NCI-H82 treated with DMSO at 0.1 percent for 48 hours (cell line): Measurements from ENCODE around the gene PRRT3.
"Not testable (repeated sequence)": the region's sequence is repeated elsewhere in the genome, so short reads cannot be mapped to it uniquely, and the experiment has no call there.

ENCODE experiments used
- DNase-seq: peaks from one replicate; lab custom pipeline; 2025; ENCODE audit not compliant: unreplicated experiment; lab: John Stamatoyannopoulos, UW

The PRRT3 gene

GRCh38 chr3:9899289-9899791 is 52.9 kb downstream of the PRRT3 start:
- DNase-seq = no peak

- no peak for DNase-seq
Measured at GRCh38 chr3:9898467-9899241, 53.6 kb downstream of the PRRT3 start.

- DNase-seq = no peak
Measured at GRCh38 chr3:9897408-9898372, 54.5 kb downstream of the PRRT3 start.

GRCh38 chr3:9896755-9897407 is 55.3 kb downstream of the PRRT3 start:
- not testable (repeated sequence) for DNase-seq

DNA sequence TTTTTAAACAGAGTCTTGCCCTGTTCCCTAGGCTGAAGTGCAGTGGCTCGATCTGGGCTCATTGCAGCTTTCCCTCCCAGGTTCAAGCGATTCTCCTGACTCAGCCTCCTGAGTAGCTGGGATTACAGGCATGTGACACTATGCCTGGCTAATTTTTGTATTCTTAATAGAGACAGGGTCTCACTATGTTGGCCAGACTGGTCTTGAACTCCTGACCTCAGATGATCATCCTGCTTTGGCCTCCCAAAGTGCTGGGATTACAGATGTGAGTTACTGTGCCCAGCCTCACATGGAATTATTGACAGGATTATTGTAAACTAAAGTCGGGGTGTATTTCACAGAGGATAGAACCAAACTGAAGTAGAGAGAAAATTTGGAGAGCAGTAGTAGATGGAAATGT is 56.5 kb downstream of the PRRT3 start:
- DNase-seq = not testable (repeated sequence)
